ENCODE measurements around the gene PHF21B.

PHF21B gene

GRCh38 chr22:44982445-44982844, 27.4 kb downstream of the PHF21B start:
- Histone ChIP-seq H3K27me3 (ENCODE audit: control insufficient read depth, insufficient read depth, low read length, poor library complexity, severe bottlenecking) (no peaks in the 10 kb centered on the region), H3K4me3 (ENCODE audit: insufficient read depth, low read depth, low read length) (no peak overlapping the region), H3K36me3 (ENCODE audit: control insufficient read depth, insufficient read depth, low read length) (peaks cover 7% of the 10 kb centered on the region), H3K9me3 (ENCODE audit: control insufficient read depth, low read length) (no peaks in the 10 kb centered on the region), H3K4me1 (ENCODE audit: control insufficient read depth, insufficient read depth, low read length) (peaks cover 4% of the 10 kb centered on the region), H3K27ac (ENCODE audit: insufficient read depth, low read depth, low read length, poor library complexity, severe bottlenecking) (no peak overlapping the region)
- 94 to 95% methylated on average over 9 of the region's 9 CpGs for WGBS, 2 experiments

- Histone ChIP-seq H3K36me3 (ENCODE audit: control insufficient read depth, insufficient read depth, low read length) (peaks cover 5% of the 10 kb centered on the region), H3K4me1 (ENCODE audit: control insufficient read depth, insufficient read depth, low read length) (peaks cover 4% of the 10 kb centered on the region), H3K4me3 (ENCODE audit: insufficient read depth, low read depth, low read length) (no peak overlapping the region), H3K9me3 (ENCODE audit: control insufficient read depth, low read length) (no peaks in the 10 kb centered on the region), H3K27me3 (ENCODE audit: control insufficient read depth, insufficient read depth, low read length, poor library complexity, severe bottlenecking) (no peaks in the 10 kb centered on the region), H3K27ac (ENCODE audit: insufficient read depth, low read depth, low read length, poor library complexity, severe bottlenecking) (no peak overlapping the region)
- 91 to 92% methylated on average over 11 of the region's 11 CpGs for WGBS, 2 experiments
Observed at GRCh38 chr22:44981857-44982256, 27.9 kb downstream of the PHF21B start.

DNA sequence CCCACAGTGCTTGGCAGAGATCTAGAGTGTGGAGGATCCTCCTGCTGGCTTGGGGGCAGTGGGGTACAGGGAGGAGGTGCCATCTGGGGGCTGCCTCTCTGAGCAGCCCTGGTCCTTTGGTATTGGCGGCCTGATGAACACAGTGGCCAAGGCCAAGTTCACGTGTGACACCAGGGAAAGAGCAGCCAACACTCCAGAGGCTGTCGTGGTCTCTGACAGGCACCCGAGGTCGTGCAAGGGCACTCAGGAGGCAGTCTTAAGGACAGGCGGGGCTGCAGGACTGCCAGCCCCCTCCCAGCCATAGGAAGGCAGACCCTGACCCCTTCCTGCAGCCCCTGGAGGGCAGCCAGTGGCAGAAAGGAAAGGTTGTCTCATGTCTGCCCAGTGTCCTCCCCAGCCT, 30.7 kb downstream of the PHF21B start:
- Histone ChIP-seq H3K9me3 (ENCODE audit: control insufficient read depth, low read length) (no peaks in the 10 kb centered on the region), H3K36me3 (ENCODE audit: control insufficient read depth, insufficient read depth, low read length) (no peaks in the 10 kb centered on the region), H3K27ac (ENCODE audit: insufficient read depth, low read depth, low read length, poor library complexity, severe bottlenecking) (no peak overlapping the region), H3K4me1 (ENCODE audit: control insufficient read depth, insufficient read depth, low read length) (peaks cover 4% of the 10 kb centered on the region), H3K27me3 (ENCODE audit: control insufficient read depth, insufficient read depth, low read length, poor library complexity, severe bottlenecking) (no peaks in the 10 kb centered on the region), H3K4me3 (ENCODE audit: insufficient read depth, low read depth, low read length) (no peak overlapping the region)
- 80 to 82% methylated on average over 6 of the region's 6 CpGs for WGBS, 2 experiments

GRCh38 chr22:44975427-44976262, 34.2 kb downstream of the PHF21B start:
- Histone ChIP-seq H3K27ac (ENCODE audit: insufficient read depth, low read depth, low read length, poor library complexity, severe bottlenecking) (no peak overlapping the region), H3K27me3 (ENCODE audit: control insufficient read depth, insufficient read depth, low read length, poor library complexity, severe bottlenecking) (no peaks in the 10 kb centered on the region), H3K4me1 (ENCODE audit: control insufficient read depth, insufficient read depth, low read length) (no peaks in the 10 kb centered on the region), H3K4me3 (ENCODE audit: insufficient read depth, low read depth, low read length) (no peak overlapping the region), H3K9me3 (ENCODE audit: control insufficient read depth, low read length) (no peaks in the 10 kb centered on the region), H3K36me3 (ENCODE audit: control insufficient read depth, insufficient read depth, low read length) (peaks cover 3% of the 10 kb centered on the region)
- 51 to 52% methylated on average over 22 of the region's 22 CpGs for WGBS, 2 experiments

DNA sequence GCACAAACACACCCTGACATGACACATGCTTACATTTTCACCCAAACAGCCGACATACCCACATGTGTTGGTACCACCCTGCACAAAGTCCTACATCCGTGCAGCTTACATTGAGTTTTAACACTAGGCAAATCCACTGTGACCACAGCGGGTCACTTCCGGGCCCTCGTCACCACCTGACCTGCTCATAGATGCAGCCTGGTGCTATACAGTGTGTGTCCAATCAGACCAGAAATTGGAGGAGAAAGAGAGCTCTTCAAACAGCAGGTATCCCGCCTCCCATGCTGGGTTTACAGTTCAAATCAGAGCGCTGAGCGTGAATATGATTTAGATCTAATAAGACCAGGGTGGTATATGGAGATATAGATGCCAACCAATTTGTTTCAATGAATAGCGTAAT, 35.4 kb downstream of the PHF21B start:
- Histone ChIP-seq H3K36me3 (ENCODE audit: control insufficient read depth, insufficient read depth, low read length) (peaks cover 3% of the 10 kb centered on the region), H3K27ac (ENCODE audit: insufficient read depth, low read depth, low read length, poor library complexity, severe bottlenecking) (no peak overlapping the region), H3K27me3 (ENCODE audit: control insufficient read depth, insufficient read depth, low read length, poor library complexity, severe bottlenecking) (no peaks in the 10 kb centered on the region), H3K4me1 (ENCODE audit: control insufficient read depth, insufficient read depth, low read length) (no peaks in the 10 kb centered on the region), H3K4me3 (ENCODE audit: insufficient read depth, low read depth, low read length) (no peak overlapping the region), H3K9me3 (ENCODE audit: control insufficient read depth, low read length) (no peaks in the 10 kb centered on the region)
- 91 to 92% methylated on average over 8 to 9 of the region's 9 CpGs for WGBS, 2 experiments

GRCh38 chr22:44973829-44974228, 36.0 kb downstream of the PHF21B start:
- Histone ChIP-seq H3K9me3 (ENCODE audit: control insufficient read depth, low read length) (no peaks in the 10 kb centered on the region), H3K36me3 (ENCODE audit: control insufficient read depth, insufficient read depth, low read length) (peaks cover 3% of the 10 kb centered on the region), H3K4me3 (ENCODE audit: insufficient read depth, low read depth, low read length) (no peak overlapping the region), H3K27me3 (ENCODE audit: control insufficient read depth, insufficient read depth, low read length, poor library complexity, severe bottlenecking) (no peaks in the 10 kb centered on the region), H3K4me1 (ENCODE audit: control insufficient read depth, insufficient read depth, low read length) (no peaks in the 10 kb centered on the region), H3K27ac (ENCODE audit: insufficient read depth, low read depth, low read length, poor library complexity, severe bottlenecking) (no peak overlapping the region)
- WGBS, 2 experiments: 95% methylated on average over 8 of the region's 8 CpGs

DNA sequence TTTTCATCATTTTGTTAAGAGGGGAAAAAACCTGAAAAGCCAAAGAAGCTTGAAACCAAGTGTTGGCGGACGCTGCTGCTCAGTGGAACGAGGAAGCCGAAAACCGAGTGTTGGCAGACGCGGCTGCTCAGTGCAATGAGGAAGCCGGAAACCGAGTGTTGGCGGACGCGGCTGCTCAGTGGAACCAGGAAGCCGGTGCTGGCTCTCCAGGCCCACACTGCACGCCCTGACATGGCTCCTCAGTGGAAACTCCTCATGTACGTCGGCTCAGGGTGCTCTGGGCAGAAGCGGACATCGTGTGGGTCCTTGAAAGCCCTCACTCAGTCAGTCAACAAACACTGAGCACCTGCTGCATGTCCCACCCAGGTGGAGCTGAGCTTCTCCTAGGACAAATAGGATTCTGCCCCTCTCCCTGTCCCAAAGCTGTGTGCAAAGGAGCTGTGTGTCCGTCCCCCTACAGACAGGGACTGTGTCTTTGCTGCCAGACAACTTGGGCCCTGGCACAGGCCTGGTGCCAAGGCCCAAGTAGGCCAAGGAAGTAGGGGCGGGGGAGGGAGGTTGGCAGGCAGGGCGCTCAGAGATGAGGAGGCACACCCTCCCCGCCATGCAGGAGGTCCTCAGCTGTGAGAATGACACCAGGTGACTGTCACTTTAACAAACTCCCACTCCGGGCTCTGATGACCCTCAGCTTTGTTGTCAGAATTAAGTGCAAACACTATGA, 37.3 kb downstream of the PHF21B start:
- peaks cover 8% of the 10 kb centered on the region for H3K36me3 ChIP-seq (ENCODE audit: control insufficient read depth, insufficient read depth, low read length)
- H3K27me3 ChIP-seq (ENCODE audit: control insufficient read depth, insufficient read depth, low read length, poor library complexity, severe bottlenecking): no peaks in the 10 kb centered on the region
- 88 to 89% methylated on average over 23 of the region's 23 CpGs for WGBS, 2 experiments
- H3K4me1 ChIP-seq (ENCODE audit: control insufficient read depth, insufficient read depth, low read length): no peaks in the 10 kb centered on the region
- H3K4me3 ChIP-seq (ENCODE audit: insufficient read depth, low read depth, low read length): no peak overlapping the region
- no peak overlapping the region for H3K27ac ChIP-seq (ENCODE audit: insufficient read depth, low read depth, low read length, poor library complexity, severe bottlenecking)
- no peaks in the 10 kb centered on the region for H3K9me3 ChIP-seq (ENCODE audit: control insufficient read depth, low read length)

DNA sequence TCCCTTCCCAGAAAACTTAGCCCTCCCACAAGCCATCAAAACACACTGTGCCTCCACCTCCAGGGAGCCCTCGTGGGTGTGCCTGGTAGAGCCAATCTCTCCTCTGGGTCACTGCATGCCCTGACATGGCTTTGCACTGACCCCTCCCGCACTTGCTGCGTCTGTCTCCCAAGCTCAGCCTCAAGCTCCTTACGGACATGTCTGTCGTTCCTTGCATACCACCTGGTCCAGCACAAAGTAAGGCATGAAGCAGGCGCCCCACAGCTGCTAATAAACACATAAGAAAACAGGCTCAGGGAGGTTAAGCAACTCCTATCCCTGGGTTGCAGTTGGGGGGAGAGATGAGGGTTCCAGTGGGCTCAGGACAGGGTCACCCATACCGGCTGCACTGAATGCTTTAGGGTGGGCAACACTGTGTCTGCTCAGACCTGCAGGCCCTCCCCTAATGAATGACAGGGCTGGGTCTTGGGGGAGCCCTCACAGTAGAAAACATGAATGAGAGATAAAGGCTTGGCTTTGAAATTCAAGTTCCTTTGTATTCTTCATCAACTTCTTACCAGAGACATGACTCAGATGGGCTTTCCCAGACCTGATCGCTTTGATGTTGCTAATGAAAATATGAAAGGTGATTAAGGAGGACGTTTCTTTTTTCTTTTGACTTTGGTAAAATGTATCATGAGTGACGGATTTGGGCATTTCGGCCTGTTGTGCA, 38.0 kb downstream of the PHF21B start:
- Histone ChIP-seq H3K4me1 (ENCODE audit: control insufficient read depth, insufficient read depth, low read length) (no peaks in the 10 kb centered on the region), H3K36me3 (ENCODE audit: control insufficient read depth, insufficient read depth, low read length) (peaks cover 8% of the 10 kb centered on the region), H3K27ac (ENCODE audit: insufficient read depth, low read depth, low read length, poor library complexity, severe bottlenecking) (no peak overlapping the region), H3K27me3 (ENCODE audit: control insufficient read depth, insufficient read depth, low read length, poor library complexity, severe bottlenecking) (no peaks in the 10 kb centered on the region), H3K4me3 (ENCODE audit: insufficient read depth, low read depth, low read length) (no peak overlapping the region), H3K9me3 (ENCODE audit: control insufficient read depth, low read length) (no peaks in the 10 kb centered on the region)
- WGBS, 2 experiments: 87 to 90% methylated on average over 11 of the region's 11 CpGs

- H3K4me3 ChIP-seq (ENCODE audit: insufficient read depth, low read depth, low read length): no peak overlapping the region
- H3K27me3 ChIP-seq (ENCODE audit: control insufficient read depth, insufficient read depth, low read length, poor library complexity, severe bottlenecking): no peaks in the 10 kb centered on the region
- H3K36me3 ChIP-seq (ENCODE audit: control insufficient read depth, insufficient read depth, low read length): peaks cover 8% of the 10 kb centered on the region
- H3K9me3 ChIP-seq (ENCODE audit: control insufficient read depth, low read length): no peaks in the 10 kb centered on the region
- no peak overlapping the region for H3K27ac ChIP-seq (ENCODE audit: insufficient read depth, low read depth, low read length, poor library complexity, severe bottlenecking)
- WGBS, 2 experiments: 95 to 96% methylated on average over 6 of the region's 6 CpGs
- H3K4me1 ChIP-seq (ENCODE audit: control insufficient read depth, insufficient read depth, low read length): no peaks in the 10 kb centered on the region
Observed at GRCh38 chr22:44970291-44970690, 39.5 kb downstream of the PHF21B start.

DNA sequence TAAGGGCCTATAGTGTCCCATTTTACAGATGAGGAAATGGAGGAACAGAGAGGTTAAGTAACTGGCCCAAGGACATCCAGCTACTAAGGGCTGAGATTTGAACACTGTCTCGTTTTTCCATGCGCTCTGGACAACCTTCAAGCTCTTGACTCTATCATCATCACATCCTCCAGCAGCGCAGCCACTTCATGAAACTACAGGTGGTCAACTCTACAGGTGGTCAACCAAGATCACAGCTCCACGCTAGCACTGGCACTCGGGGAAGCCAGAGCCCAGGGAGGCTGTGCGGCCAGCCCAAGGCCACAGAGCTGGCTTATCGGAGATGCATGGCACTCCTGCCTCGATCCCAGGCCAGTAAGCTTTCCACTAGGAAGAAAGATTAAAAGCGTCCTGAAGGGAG, 40.0 kb downstream of the PHF21B start:
- Histone ChIP-seq H3K4me1 (ENCODE audit: control insufficient read depth, insufficient read depth, low read length) (peaks cover 2% of the 10 kb centered on the region), H3K4me3 (ENCODE audit: insufficient read depth, low read depth, low read length) (no peak overlapping the region), H3K9me3 (ENCODE audit: control insufficient read depth, low read length) (no peaks in the 10 kb centered on the region), H3K27ac (ENCODE audit: insufficient read depth, low read depth, low read length, poor library complexity, severe bottlenecking) (no peak overlapping the region), H3K36me3 (ENCODE audit: control insufficient read depth, insufficient read depth, low read length) (peaks cover 8% of the 10 kb centered on the region), H3K27me3 (ENCODE audit: control insufficient read depth, insufficient read depth, low read length, poor library complexity, severe bottlenecking) (no peaks in the 10 kb centered on the region)
- WGBS, 2 experiments: 94 to 96% methylated on average over 9 of the region's 9 CpGs

All from ectodermal cell (in vitro differentiated cells).